Lower leg skin (tissue), 3 donors: ENCODE results near the gene IDH3B.

Experiments
- POLR2A ChIP-seq, 2 donors: fragments of 450-650 bp; IDR thresholded peaks; one replicate each; pipeline ENCODE4 v1.6.1; 2016 to 2017; ENCODE audit warnings: antibody characterized with exemption in 2 of 2, mild to moderate bottlenecking in 1 of 2, moderate library complexity in 1 of 2
- TF ChIP-seq, protein P1 (sequence below), 3 donors: fragments of 450-650 bp; IDR thresholded peaks; one replicate each; pipeline ENCODE4 v1.5.1; 2016; ENCODE audit warnings: antibody characterized with exemption in 3 of 3, mild to moderate bottlenecking in 3 of 3, moderate library complexity in 2 of 3

DNA sequence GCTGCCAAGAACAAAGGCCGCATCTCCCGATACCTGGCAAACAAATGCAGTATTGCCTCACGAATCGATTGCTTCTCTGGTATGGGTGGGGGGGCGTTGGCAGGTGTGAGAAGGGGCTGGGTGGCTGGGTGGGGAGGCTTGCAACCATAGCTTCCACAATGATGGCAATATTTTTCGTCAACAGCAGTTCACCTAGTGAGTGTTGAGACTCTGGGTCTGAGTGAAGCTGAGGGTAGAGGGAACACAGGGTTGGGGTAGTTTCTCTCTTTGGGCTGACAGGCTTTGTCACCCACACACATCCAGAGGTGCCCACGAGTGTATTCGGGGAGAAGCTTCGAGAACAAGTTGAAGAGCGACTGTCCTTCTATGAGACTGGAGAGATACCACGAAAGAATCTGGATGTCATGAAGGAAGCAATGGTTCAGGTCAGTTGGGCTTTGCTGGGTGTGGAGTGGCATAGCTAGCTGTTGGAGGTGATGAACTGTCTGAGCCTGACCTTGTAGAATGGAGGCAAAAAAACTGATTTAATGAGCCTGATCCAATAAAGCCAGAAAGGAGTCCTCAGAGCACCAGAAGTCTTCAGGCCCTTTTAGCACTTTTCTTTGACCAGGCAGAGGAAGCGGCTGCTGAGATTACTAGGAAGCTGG, 7.4 kb downstream of the IDH3B start:
- TF ChIP-seq, protein P1, sequence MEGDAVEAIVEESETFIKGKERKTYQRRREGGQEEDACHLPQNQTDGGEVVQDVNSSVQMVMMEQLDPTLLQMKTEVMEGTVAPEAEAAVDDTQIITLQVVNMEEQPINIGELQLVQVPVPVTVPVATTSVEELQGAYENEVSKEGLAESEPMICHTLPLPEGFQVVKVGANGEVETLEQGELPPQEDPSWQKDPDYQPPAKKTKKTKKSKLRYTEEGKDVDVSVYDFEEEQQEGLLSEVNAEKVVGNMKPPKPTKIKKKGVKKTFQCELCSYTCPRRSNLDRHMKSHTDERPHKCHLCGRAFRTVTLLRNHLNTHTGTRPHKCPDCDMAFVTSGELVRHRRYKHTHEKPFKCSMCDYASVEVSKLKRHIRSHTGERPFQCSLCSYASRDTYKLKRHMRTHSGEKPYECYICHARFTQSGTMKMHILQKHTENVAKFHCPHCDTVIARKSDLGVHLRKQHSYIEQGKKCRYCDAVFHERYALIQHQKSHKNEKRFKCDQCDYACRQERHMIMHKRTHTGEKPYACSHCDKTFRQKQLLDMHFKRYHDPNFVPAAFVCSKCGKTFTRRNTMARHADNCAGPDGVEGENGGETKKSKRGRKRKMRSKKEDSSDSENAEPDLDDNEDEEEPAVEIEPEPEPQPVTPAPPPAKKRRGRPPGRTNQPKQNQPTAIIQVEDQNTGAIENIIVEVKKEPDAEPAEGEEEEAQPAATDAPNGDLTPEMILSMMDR (IDR thresholded peaks at IDR 0.05) = no peak
- TF ChIP-seq POLR2A (IDR thresholded peaks at IDR 0.05) = no peak
